Measurements from ENCODE around the gene SH2D4B.

DNA sequence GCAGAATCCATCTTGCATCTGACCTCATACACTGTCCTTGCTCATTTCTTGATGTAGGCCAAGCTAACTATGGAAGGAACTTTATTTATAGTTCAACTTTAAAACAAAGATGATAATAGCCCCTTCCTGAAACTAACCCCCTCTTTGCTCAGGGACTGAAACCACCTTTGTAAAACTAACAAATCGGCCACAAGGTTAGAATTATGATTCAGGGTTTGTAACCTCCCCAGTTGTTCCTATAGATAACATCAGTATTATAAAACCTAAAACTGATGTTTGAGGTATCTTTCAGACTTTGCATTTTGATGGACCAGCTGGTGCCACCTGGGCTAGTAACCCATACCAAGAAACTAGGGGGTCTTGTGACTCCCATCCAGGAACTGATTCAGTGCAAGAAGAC, 143.4 kb downstream of the SH2D4B start:
- no peak for TF ChIP-seq SIN3A (IDR thresholded peaks at IDR 0.05; ENCODE audit: borderline replicate concordance, insufficient read depth, low read depth, low read length)
- TF ChIP-seq CTCF (IDR thresholded peaks at IDR 0.05) = no peak
- no peak for TF ChIP-seq POLR2AphosphoS5 (IDR thresholded peaks at IDR 0.05; ENCODE audit: low read depth, low read length)
- TF ChIP-seq TCF7L2 (IDR thresholded peaks at IDR 0.05; ENCODE audit: low read depth, low read length) = no peak
